GM08714 (cell line): ENCODE data around the gene ITGB4.

Experiments
- H3K4me3 ChIP-seq: fragments of 200-500 bp; sonication (Bioruptor generic); 2 replicates; pipeline ENCODE4 v1.5.1; 2014; ENCODE audit warnings: mild to moderate bottlenecking, low read length, inconsistent platforms
- ZNF274 ChIP-seq: IDR thresholded peaks from 2 replicates; pipeline ENCODE4 v1.6.1; 2012; ENCODE audit warnings: mild to moderate bottlenecking, low read depth, low read length

ITGB4 gene

DNA sequence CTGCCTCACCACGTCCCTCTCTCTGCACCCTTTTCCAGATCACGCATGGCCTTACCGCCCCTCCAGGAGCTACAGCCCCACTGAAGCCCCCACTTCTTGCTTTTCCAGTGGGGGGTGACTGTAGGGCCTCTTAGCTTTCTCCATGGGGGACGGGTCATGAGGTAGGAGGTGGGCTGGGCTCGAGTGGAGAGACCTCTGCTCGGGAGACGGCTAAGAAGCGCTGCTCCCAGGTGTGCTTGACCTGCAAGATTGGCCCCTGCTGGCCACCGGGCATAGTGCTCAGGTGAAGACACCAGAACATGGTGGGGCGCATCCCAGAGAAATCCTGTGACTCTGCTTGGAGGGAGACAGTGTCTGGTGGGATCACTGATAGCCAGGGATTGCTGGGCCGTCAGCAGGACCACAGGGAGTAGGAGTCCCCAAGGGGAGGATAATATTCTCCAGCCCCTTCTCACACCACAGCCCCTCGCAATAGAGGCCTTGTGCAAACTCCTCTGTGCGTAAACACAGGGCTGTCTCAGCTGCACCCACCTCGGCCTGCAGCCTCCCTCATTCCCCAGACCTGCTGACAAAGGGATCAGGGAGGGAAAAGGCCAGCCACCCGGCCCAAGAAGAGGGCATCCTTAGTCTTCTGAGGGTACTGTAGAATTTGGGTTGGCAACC lies 52.7 kb downstream of the ITGB4 start:
- TF ChIP-seq ZNF274, result no peak
- H3K4me3 ChIP-seq, result no peak overlapping the region

DNA sequence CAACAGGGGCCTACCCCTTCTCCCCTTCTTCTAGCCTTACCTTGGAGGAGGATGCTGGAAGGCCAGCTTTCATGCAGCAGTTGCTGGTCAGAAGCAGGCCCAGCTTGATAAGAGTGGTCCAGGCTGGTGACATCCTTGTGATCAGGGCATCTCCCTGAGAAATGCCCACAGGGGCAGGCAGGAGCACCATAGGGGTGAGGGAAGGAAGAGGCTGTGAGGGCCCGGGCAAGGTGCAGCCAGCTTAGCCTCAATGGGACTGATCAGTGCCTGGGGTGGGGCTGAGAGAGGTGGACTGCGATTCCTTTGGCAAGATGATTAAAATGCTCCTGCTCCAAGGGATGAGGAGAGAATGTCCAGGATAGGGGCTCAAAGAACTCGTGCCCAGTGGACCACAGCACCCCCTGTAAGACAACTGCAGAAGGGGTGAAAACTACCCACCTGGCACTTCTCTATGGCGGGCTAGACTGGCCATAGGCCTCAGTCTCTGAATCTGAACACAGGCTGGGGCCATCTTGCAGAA lies 53.3 kb downstream of the ITGB4 start:
- no peak overlapping the region for H3K4me3 ChIP-seq
- TF ChIP-seq ZNF274, result no peak

DNA sequence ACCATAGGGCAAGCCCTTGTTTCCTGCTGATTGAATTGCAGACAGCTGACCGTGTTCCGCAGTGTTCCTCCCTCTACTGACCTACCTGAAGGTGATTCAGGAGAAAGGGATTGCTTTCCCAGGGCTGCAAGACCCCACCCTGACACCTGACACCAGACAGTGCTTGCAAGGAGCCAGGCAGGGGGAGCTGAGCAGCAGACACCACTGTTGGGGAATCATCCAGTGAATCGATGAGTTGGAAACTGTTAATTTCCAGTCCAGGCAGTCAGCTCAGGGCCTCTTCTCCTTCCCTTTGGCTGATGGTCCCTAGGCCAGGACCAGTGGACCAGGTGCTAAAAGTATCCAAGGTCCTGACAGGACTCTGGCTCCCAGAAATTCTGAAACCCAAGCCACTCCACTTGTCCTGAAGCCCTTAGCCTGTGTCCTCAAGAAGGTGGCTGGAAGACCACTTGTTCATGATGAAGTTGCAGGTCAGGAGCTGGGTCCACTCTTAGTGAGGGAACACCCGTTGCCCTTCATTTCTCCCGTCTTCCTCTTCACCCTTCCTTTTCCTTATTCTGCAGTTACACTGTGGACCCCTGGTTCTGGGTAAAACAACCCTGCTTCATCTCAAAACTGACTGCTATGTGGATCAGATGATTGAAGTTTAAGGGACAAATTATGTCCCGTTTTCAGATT lies 53.9 kb downstream of the ITGB4 start:
- no peak overlapping the region for H3K4me3 ChIP-seq
- no peak for TF ChIP-seq ZNF274

DNA sequence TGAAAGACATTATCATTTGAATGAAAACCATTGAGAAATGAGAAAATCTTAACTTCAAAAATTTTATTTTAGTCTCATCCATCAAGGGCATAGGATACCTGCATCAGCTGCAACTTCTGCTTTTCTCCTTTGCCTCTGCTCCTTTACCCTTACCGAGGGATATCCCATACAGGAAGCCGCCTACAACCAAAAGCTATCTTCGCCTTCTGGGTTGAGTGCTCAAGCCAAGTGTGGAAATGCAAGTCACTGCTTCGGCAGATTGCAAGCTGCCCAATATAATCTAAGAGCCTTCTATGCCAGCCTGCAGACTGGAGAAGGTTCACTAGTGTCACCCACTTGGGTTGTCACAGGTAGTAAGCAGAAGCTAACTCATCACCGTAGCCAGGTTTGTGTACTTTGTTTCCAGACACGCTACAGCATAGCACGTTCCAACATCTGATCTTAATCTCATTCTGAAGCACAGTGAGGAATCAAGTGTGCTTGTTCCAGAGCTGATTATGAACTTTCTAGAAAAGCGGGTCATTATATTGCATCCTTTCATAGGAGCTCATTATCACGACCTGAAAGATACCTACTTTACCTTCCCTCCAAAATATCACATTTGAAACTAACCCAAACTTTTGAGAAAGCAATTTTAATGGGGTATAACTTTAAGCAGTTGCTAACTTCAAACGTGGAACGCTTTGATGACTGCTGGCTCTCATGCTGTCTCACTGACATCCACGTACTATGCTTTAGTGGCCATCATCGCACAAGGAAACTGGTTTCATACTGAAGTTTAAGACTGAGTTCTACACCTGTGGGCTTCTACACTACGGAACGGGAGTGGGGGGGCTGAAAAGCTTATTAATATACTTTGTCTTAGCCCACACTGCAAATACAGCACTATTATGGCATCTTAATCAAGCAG lies 55.4 kb downstream of the ITGB4 start:
- no peak for TF ChIP-seq ZNF274
- no peak overlapping the region for H3K4me3 ChIP-seq

DNA sequence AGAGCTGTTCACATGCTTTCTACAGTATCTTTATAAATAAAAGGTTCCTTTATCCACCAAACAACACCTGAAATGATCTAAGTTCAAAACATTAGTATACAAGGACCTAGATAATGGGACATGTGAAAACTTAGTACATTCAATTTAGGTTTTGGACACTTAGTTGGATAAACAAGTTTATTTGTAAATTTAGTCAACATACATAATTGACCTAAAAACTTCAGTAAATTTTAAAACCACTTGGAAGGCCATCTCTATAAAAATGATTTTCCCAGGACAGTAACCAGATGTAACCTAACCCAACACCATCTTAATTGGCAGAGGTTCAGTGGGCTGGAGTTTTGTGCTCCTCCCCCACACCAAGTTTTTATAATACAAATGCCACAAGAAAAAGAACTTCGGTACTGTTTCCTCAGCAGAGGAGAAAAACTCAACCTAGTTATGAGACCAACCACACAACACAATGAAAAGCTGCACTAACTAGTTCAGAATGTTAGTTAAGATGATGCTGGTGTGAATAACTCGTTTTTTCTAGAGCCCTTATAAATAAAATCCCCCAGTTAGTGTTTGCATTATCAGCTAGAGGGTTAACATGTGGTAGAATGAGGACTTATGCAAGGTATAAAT lies 56.1 kb downstream of the ITGB4 start:
- H3K4me3 ChIP-seq, result peak overlapping the region; percentile 22; the same call in 1 of the 2 replicates
- TF ChIP-seq ZNF274, result no peak

DNA sequence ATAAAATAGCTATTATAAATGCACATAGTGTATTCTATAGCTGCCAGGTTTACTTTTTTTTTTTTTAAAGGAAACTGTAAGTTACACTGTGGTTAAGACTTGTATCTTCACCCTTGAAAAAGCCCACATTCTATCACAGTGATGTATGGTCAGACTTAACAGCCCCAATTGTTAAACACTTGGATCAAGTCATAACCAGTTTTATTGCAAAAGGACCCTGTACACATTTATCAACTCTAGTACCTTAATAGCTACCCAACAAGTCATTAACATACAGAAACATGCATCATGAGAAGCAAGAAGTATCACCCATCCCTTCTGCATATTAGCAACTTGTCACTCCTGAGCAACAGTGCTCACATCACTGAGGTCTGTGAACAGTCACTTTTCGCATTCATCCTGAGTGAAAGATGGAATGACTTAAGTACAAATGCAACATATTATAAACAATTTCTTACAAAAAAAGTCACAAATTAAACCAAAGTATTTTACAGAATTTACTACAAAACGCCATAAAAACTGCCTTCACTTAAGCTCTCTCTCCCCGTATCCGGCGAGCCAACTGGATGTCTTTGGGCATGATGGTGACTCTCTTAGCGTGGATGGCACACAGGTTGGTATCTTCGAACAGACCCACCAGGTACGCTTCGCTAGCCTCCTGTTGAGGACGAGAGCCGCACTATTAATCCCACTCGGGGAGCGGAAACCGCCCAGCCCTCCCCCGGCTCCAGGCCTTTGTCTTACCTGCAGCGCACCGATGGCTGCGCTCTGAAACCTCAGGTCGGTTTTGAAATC lies 57.0 kb downstream of the ITGB4 start:
- H3K4me3 ChIP-seq, result peak overlapping the region; percentile 92

DNA sequence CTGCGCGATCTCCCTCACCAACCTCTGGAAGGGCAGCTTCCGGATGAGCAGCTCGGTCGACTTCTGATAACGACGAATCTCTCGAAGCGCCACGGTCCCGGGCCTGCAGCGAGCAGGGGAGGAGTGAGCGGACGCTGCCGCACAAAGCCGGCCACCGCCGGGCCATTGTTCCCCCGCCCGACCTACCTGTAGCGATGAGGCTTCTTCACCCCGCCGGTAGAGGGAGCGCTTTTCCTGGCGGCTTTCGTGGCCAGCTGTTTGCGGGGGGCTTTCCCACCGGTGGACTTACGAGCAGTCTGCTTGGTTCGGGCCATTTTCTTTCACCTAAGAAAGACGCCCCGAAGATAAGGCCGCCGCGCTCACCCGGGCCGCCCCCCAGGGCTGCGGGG lies 57.6 kb downstream of the ITGB4 start:
- no peak for TF ChIP-seq ZNF274
- H3K4me3 ChIP-seq, result peak overlapping the region; percentile 92

DNA sequence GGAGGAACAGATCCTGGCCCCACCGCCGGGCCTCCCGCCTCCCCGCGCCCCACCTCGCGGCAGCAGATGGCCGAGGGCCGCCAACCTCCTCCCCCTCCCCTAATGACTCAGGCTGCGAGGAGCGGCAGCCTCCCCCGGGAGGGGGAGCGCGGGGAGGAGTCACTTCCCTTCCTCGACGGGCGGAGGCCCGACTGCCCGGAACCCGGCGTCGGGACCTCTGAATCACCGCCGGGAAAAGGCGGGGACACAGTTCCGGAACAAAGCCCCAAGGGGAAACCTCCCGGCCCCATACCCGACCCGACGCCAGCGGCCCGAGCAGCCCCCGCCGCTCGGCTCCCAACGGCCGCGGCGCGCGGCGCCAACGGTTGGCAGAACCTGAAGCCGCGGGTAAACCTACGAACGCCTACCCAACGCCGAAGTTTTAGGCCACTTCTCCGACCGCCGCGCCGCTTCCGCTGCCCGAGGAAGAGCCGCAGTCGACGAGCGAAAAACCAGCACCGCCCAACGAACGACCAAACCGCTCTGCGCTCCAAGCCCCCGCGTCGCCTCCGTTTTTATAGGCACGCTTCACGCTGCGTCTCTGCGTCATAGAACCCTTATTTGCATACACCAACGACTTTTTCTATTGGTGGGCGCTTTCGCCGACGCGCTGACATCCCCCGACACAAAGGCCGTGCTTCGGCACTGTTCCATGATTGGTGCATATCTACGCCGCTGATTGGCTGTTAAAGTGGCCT lies 58.2 kb downstream of the ITGB4 start:
- H3K4me3 ChIP-seq, result peak overlapping the region; percentile 92
- no peak for TF ChIP-seq ZNF274

DNA sequence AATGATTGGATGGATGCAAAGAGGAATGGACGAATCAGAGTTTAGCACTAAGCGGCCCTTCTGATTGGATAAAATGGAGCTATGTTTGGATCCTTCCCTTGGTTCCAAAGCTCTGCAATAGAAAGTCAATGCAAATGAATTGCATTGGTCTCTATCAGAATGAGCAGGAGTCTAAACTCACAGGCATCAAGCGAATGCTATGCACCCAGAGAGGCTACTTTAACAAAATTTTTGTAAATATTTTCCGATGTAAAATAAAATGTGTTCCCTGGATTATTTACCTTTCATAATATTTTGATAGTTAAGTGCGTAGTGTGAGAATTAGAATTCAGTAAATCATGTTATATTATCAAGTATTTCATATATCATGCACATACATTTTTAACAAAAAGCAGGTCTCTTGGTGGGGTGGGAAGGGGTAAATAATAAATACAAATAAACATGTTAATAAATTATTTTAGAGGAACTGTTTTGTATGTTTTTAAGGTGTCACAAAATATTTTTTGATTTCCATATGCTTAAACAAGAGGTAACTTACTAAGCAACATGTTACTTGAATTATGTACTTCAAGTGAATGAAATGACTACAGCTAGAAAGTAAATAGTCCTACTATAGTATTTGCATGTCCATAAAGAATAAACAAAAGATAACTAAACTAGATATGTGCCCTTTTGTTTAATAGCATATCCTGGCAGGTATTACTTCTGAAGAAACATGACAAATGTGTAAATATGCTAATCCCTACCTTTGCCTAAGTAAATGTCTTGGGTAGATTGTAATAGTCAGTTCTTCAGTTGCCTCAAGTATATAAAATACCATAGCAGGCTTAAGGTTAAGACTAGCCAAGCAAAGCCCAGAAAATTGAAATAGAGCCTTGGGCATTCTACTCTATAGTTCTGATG lies 59.0 kb downstream of the ITGB4 start:
- H3K4me3 ChIP-seq, result no peak overlapping the region
- TF ChIP-seq ZNF274, result no peak

DNA sequence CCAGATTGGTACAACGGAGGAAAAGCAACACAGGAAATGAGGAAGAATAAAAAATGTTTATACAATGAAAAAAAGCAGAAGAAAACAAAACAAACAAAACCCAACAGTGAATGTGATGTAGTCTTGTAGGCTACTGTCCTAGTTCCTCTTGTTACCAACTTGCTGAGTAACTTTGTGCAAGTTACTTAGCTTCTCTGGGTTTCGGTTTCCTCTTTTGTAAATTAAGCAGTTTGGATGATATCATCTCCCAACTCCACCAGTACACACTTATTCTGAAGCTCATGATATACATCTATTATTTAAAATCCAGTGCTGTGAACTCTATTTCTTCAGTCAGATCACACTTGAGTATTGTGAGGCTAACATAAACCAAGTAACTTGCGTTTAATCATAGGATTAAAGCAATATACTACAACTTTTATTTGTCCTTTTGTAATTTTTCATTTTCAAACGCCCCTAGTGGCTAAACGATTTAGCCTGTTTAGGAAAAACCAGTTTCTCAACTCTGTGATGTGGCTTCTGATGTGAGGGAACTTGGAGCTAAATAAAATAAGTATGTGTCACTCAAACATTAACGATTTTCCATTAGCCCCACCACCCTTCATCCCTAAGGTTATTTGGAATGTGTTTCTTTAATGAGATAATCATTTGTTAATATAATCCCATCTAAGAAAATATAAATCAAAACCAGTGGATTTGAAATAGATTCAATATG lies 62.0 kb downstream of the ITGB4 start:
- H3K4me3 ChIP-seq, result peak overlapping the region; percentile 33; the same call in 1 of the 2 replicates
- TF ChIP-seq ZNF274, result no peak

DNA sequence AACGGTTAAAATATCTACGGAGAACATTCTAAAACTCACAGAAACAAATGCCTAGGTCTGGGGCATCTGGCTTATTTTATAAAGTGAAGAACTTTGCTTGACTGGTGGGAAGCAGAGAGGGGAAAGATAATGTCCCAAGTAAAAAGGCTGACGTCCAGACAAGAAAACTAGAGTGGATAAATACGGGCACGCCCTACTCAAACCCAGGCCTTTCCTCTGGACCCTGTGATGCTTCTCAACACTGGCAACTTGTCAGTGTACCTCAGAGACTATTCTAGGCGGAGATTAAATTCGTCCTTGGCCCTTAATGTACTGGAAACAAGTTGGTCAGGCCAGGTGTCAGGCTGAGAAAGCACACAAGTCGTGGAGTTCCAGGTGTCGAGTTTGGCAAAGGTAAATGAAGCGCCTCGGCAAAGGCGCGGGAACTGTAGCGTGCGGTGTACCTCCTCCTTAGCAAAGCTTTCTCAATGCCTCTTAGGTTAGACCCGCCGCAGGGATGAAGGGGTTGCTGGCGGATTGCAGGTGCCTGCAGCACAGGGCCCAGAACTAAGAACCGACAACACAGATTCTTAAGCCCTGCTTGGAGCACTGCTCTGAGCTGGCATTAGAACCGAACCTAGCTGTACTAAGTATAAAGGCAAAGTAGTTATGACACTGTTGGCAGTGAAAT lies 62.7 kb downstream of the ITGB4 start:
- TF ChIP-seq ZNF274, result no peak
- H3K4me3 ChIP-seq, result peak overlapping the region; percentile 65; the same call in 1 of the 2 replicates
